GM19025 (cell line): ENCODE data around the gene NUP42.
"Not testable (repeated sequence)": the region's sequence is repeated elsewhere in the genome, so short reads cannot be mapped to it uniquely, and the experiment has no call there.

Experiments used
- ATAC-seq: cut with Tn5 transposase; IDR thresholded peaks from one replicate; pipeline ENCODE4 v1.9.1; 2021; ENCODE audit warnings: mild to moderate bottlenecking, low read depth, moderate library complexity; ENCODE audit not compliant: unreplicated experiment

Gene NUP42

GRCh38 chr7:23197745-23198144 lies 15.9 kb downstream of the NUP42 start:
- ATAC-seq, result not testable (repeated sequence)

- ATAC-seq, result no peak
These were observed 18.5 kb downstream of the NUP42 start for GRCh38 chr7:23200331-23200730.

- ATAC-seq, result no peak
These were observed 22.4 kb downstream of the NUP42 start for GRCh38 chr7:23204241-23204640.

GRCh38 chr7:23205577-23205908 lies 23.7 kb downstream of the NUP42 start:
- no peak for ATAC-seq

- ATAC-seq, result no peak
These were observed 24.3 kb downstream of the NUP42 start for GRCh38 chr7:23205909-23206767.

- ATAC-seq, result no peak
These were observed 25.2 kb downstream of the NUP42 start for GRCh38 chr7:23207021-23207420.

GRCh38 chr7:23207884-23208283 lies 26.0 kb downstream of the NUP42 start:
- no peak for ATAC-seq

GRCh38 chr7:23208316-23208715 lies 26.5 kb downstream of the NUP42 start:
- ATAC-seq, result no peak

- no peak for ATAC-seq
These were observed 28.7 kb downstream of the NUP42 start for GRCh38 chr7:23210506-23210905.

- no peak for ATAC-seq
These were observed 29.7 kb downstream of the NUP42 start for GRCh38 chr7:23211589-23211988.

- no peak for ATAC-seq
These were observed 30.5 kb downstream of the NUP42 start for GRCh38 chr7:23212395-23212794.

- ATAC-seq, result no peak
These were observed 31.0 kb downstream of the NUP42 start for GRCh38 chr7:23212841-23213240.

GRCh38 chr7:23213755-23214154 lies 31.9 kb downstream of the NUP42 start:
- ATAC-seq, result no peak

GRCh38 chr7:23214423-23214822 lies 32.6 kb downstream of the NUP42 start:
- ATAC-seq, result no peak

- ATAC-seq, result no peak
These were observed 33.1 kb downstream of the NUP42 start for GRCh38 chr7:23214938-23215337.

- ATAC-seq, result no peak
These were observed 34.2 kb downstream of the NUP42 start for GRCh38 chr7:23216021-23216420.

- no peak for ATAC-seq
These were observed 36.3 kb downstream of the NUP42 start for GRCh38 chr7:23218196-23218595.

- ATAC-seq, result no peak
These were observed 39.0 kb downstream of the NUP42 start for GRCh38 chr7:23220690-23221305.

- ATAC-seq, result no peak
These were observed 40.7 kb downstream of the NUP42 start for GRCh38 chr7:23222439-23223030.

- not testable (repeated sequence) for ATAC-seq
These were observed 42.5 kb downstream of the NUP42 start for GRCh38 chr7:23224364-23224763.

- ATAC-seq, result no peak
These were observed 45.1 kb downstream of the NUP42 start for GRCh38 chr7:23226844-23227450.
